ENCODE data around the gene NSMCE1. TPM values are rescaled to one million over a fixed set of nuclear protein-coding genes. Genes with fewer than 3 reads are reported as not detected.

NSMCE1 gene
- total and polyA plus RNA-seq, 3 donors from 2014 or later, result 58.1 to 135 (median 71.1) TPM

GRCh38 chr16:27193300-27193990, 75.1 kb downstream of the NSMCE1 start:
- DNase-seq, result no peak
- H3K36me3 ChIP-seq (ENCODE audit: low read depth, missing control alignments), result no peaks in the 10 kb centered on the region
- 90 to 92% methylated on average over 6 of the region's 6 CpGs for WGBS, 2 donors
- no peak overlapping the region for H3K27ac ChIP-seq
- no peak for TF ChIP-seq CTCF (IDR thresholded peaks at IDR 0.05)
- TF ChIP-seq POLR2A (IDR thresholded peaks at IDR 0.05), result no peak
- H3K4me3 ChIP-seq, result no peak overlapping the region
- intact Hi-C loops (cut with DNase I; ENCODE audit: low total_unique reads), result no loop called here
- no peaks in the 10 kb centered on the region for H3K9me3 ChIP-seq
- H3K4me1 ChIP-seq, result no peaks in the 10 kb centered on the region
- H3K27me3 ChIP-seq, result no peaks in the 10 kb centered on the region

GRCh38 chr16:27191352-27191924, 77.1 kb downstream of the NSMCE1 start:
- H3K27me3 ChIP-seq, result no peaks in the 10 kb centered on the region
- no peak overlapping the region for H3K4me3 ChIP-seq
- 77 to 80% methylated on average over 7 of the region's 7 CpGs for WGBS, 2 donors
- H3K27ac ChIP-seq, result no peak overlapping the region
- TF ChIP-seq CTCF (IDR thresholded peaks at IDR 0.05) (no peak), POLR2A (IDR thresholded peaks at IDR 0.05) (no peak)
- no peaks in the 10 kb centered on the region for H3K36me3 ChIP-seq (ENCODE audit: low read depth, missing control alignments)
- intact Hi-C loops (cut with DNase I; ENCODE audit: low total_unique reads), result no loop called here
- no peaks in the 10 kb centered on the region for H3K4me1 ChIP-seq
- no peak for DNase-seq
- no peaks in the 10 kb centered on the region for H3K9me3 ChIP-seq

GRCh38 chr16:27190316-27190871, 78.2 kb downstream of the NSMCE1 start:
- Histone ChIP-seq H3K9me3 (no peaks in the 10 kb centered on the region), H3K36me3 (ENCODE audit: low read depth, missing control alignments) (no peaks in the 10 kb centered on the region), H3K27me3 (no peaks in the 10 kb centered on the region), H3K4me1 (no peaks in the 10 kb centered on the region), H3K4me3 (no peak overlapping the region), H3K27ac (no peak overlapping the region)
- no peak for TF ChIP-seq CTCF (IDR thresholded peaks at IDR 0.05)
- TF ChIP-seq POLR2A (IDR thresholded peaks at IDR 0.05), result no peak
- intact Hi-C loops (cut with DNase I; ENCODE audit: low total_unique reads), result no loop called here
- 93 to 94% methylated on average over 8 to 12 of the region's 12 CpGs for WGBS, 2 donors
- no peak for DNase-seq

- Histone ChIP-seq H3K4me3 (no peak overlapping the region), H3K9me3 (no peaks in the 10 kb centered on the region), H3K36me3 (ENCODE audit: low read depth, missing control alignments) (no peaks in the 10 kb centered on the region), H3K27ac (no peak overlapping the region), H3K27me3 (no peaks in the 10 kb centered on the region), H3K4me1 (no peaks in the 10 kb centered on the region)
- intact Hi-C loops (cut with DNase I; ENCODE audit: low total_unique reads), result no loop called here
- DNase-seq, result no peak
- TF ChIP-seq POLR2A (IDR thresholded peaks at IDR 0.05), result no peak
- TF ChIP-seq CTCF (IDR thresholded peaks at IDR 0.05), result no peak
- 54 to 72% methylated on average over 5 to 13 of the region's 13 CpGs for WGBS, 2 donors
Observed at GRCh38 chr16:27189335-27189972, 79.1 kb downstream of the NSMCE1 start.

Data from testis (tissue), 3 donors.